A673 (cell line): ENCODE measurements around the gene PPAN. TPM values are rescaled to one million over a fixed set of nuclear protein-coding genes. Genes with fewer than 3 reads are reported as not detected.

Experiments
- BruUV-seq: library from RNA; stranded (reverse); fragments of 400-500 nt; replicated peaks from 2 replicates; lab custom pipeline; 2021; lab: Mats Ljungman, UMichigan
- CTCF ChIA-PET: fragments of 300-600 bp; sonication (Branson Sonifier 250); formaldehyde crosslinking; loops from one replicate; lab custom pipeline; 2022; ENCODE audit warnings: antibody characterized with exemption; lab: Charles Lee
- POLR2A ChIA-PET: fragments of 300-600 bp; sonication (Branson Sonifier 250); formaldehyde crosslinking; loops from one replicate; lab custom pipeline; 2022; ENCODE audit warnings: antibody characterized with exemption; ENCODE audit not compliant: low non-redundant PET; lab: Charles Lee
- DNase-seq: peaks from one replicate; pipeline ENCODE4 v3.0.0-alpha.2; 2015; ENCODE audit warnings: low spot score
- H3K27ac ChIP-seq: fragments of 200-600 bp; sonication (generic); 2 replicates; pipeline ENCODE4 v1.5.1; 2016; ENCODE audit warnings: mixed run types, low read depth, mild to moderate bottlenecking, mixed read lengths, antibody characterized with exemption, low read length; ENCODE audit not compliant: poor library complexity, severe bottlenecking
- H3K27me3 ChIP-seq: fragments of 200-600 bp; sonication (generic); replicated peaks from 2 replicates; pipeline ENCODE4 v1.6.1; 2017; ENCODE audit warnings: mixed run types, low read depth, mild to moderate bottlenecking, mixed read lengths, antibody characterized with exemption, low read length; ENCODE audit not compliant: insufficient read depth, poor library complexity
- H3K36me3 ChIP-seq: fragments of 200-600 bp; sonication (generic); 2 replicates; pipeline ENCODE4 v1.6.1; 2016; ENCODE audit warnings: mixed run types, mild to moderate bottlenecking, mixed read lengths, antibody characterized with exemption, low read length; ENCODE audit not compliant: insufficient read depth, poor library complexity, severe bottlenecking
- H3K4me1 ChIP-seq: fragments of 200-600 bp; sonication (generic); 2 replicates; pipeline ENCODE4 v1.6.1; 2017; ENCODE audit warnings: mixed run types, mild to moderate bottlenecking, mixed read lengths, antibody characterized with exemption, low read length; ENCODE audit not compliant: insufficient read depth, poor library complexity, severe bottlenecking
- H3K4me3 ChIP-seq: fragments of 200-600 bp; sonication (generic); 2 replicates; pipeline ENCODE4 v1.5.1; 2016; ENCODE audit warnings: low read depth, mixed run types, mild to moderate bottlenecking, mixed read lengths, low read length; ENCODE audit not compliant: poor library complexity, severe bottlenecking
- H3K9me3 ChIP-seq: fragments of 200-600 bp; sonication (generic); 2 replicates; pipeline ENCODE4 v1.6.1; 2016; ENCODE audit warnings: mixed run types, low read depth, mild to moderate bottlenecking, mixed read lengths, antibody characterized with exemption, low read length; ENCODE audit not compliant: poor library complexity, severe bottlenecking
- EZH2 ChIP-seq: fragments of 200-600 bp; sonication (generic); IDR thresholded peaks from 2 replicates; pipeline ENCODE4 v1.6.1; 2017; ENCODE audit warnings: borderline replicate concordance, low read depth, mild to moderate bottlenecking, mixed read lengths, antibody characterized with exemption, low read length; ENCODE audit not compliant: poor library complexity, severe bottlenecking
- intact Hi-C: fragments of 100-400 bp; cut with micrococcal nuclease; formaldehyde crosslinking; loops from one replicate; pipeline ENCODE4 v1.10.0; 2022; ENCODE audit not compliant: unreplicated experiment
- total RNA-seq: library from RNA; stranded (reverse); gene quantifications from 2 replicates; pipeline ENCODE4 v1.2.3, GENCODE V29; 2021
- TF ChIP-seq, protein P1 (sequence below): fragments of 300-800, 200-600 bp; sonication (generic); conservative IDR thresholded peaks from 2 replicates; pipeline ENCODE4 v1.5.1; 2017; ENCODE audit warnings: low read depth, mild to moderate bottlenecking, antibody characterized with exemption, low read length, moderate library complexity, mixed read lengths

PPAN gene
- total RNA-seq, 1 experiment from 2014 or later: 132 TPM

DNA sequence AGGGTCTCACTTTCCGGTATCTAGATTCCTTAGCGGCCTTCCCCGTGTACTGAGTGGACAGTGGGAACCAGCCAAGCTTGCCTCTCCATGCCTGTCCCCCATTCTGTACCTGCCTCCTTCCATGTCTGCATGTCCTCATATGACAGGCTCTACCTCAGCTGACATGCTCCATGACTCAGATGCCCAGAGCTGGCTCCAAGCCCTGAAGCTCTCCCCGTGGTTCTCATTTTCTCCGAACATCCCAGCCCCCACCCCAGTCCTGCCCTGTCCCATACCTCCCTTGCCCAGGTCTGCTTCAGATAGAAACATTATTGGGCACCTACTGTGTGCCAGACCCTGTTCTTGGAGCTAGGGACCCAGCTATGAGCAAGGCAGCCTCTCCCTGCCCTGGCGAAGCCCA, 37.1 kb upstream of the PPAN start:
- POLR2A ChIA-PET: no interaction called here
- Histone ChIP-seq H3K9me3 (no peaks in the 10 kb centered on the region), H3K4me1 (no peaks in the 10 kb centered on the region), H3K36me3 (no peaks in the 10 kb centered on the region), H3K27ac (no peak overlapping the region), H3K4me3 (no peak overlapping the region), H3K27me3 (no peaks in the 10 kb centered on the region)
- intact Hi-C loops: no loop called here
- no peak for DNase-seq
- no TSS peak for BruUV-seq
- TF ChIP-seq, protein P1, sequence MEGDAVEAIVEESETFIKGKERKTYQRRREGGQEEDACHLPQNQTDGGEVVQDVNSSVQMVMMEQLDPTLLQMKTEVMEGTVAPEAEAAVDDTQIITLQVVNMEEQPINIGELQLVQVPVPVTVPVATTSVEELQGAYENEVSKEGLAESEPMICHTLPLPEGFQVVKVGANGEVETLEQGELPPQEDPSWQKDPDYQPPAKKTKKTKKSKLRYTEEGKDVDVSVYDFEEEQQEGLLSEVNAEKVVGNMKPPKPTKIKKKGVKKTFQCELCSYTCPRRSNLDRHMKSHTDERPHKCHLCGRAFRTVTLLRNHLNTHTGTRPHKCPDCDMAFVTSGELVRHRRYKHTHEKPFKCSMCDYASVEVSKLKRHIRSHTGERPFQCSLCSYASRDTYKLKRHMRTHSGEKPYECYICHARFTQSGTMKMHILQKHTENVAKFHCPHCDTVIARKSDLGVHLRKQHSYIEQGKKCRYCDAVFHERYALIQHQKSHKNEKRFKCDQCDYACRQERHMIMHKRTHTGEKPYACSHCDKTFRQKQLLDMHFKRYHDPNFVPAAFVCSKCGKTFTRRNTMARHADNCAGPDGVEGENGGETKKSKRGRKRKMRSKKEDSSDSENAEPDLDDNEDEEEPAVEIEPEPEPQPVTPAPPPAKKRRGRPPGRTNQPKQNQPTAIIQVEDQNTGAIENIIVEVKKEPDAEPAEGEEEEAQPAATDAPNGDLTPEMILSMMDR: no peak
- no peak for TF ChIP-seq EZH2
- CTCF ChIA-PET: no interaction called here

DNA sequence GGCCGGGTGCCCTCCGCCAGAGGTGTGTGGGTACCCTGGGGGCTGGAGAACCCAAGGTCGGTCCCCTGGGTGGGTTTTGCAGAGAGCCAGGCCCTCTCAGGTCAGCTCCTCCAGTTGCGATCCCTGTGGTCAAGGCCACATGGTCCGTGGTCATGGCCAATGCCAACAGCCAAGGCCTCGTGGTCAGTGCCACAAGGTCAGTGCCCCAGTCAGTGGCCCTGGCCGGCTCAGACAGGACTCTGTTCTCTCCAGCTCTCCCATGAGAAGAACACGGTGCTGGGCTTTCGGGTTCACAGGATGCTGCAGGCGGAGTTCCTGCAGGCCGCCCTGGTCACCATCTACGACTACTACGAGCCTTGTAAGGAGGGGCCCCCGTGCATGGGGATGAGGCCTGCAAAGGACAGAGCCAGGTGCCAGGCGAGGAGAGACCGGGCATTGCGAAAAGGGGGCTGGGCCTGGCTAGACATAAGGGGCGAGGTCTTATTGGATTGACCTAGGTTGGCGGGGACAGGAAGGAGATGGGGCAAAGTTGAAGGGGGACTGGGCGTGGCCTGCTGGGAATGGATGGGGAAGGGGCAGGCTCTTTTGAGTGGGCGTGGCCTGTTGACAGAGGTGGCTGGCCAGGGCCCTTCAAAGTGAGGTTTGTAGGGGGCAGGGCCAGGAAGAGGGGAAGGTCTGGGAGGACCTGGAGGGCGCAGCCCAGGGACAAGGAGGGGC, 35.3 kb upstream of the PPAN start:
- Histone ChIP-seq H3K27me3 (no peaks in the 10 kb centered on the region), H3K36me3 (no peaks in the 10 kb centered on the region), H3K9me3 (no peaks in the 10 kb centered on the region), H3K4me3 (no peak overlapping the region), H3K27ac (no peak overlapping the region), H3K4me1 (no peaks in the 10 kb centered on the region)
- intact Hi-C loops: no loop called here
- no peak for TF ChIP-seq EZH2
- TF ChIP-seq, protein P1: no peak
- ChIA-PET CTCF (no interaction called here), POLR2A (no interaction called here)
- DNase-seq: no peak
- BruUV-seq: no TSS peak

DNA sequence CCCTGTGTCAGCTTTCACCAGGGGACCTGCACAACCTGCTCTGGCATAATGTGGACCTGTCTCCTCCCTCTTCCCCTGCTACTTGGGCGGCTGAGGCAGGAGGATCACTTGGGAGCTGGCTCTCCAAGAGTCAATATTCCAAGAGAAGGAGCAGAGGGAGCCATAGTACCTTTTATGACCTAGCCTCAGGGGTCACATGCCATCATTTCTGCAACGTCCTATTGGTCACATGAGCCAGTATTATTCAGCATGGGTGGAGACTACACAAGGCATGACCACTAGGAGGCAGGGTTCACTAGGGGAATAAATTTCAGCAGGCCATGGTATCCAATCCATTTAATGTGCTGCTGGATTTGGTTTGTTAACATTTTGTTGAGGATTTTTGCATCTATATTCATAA, 32.0 kb upstream of the PPAN start:
- H3K27ac ChIP-seq: no peak overlapping the region
- DNase-seq: peak; percentile 68
- H3K4me1 ChIP-seq: no peaks in the 10 kb centered on the region
- ChIA-PET CTCF (no interaction called here), POLR2A (no interaction called here)
- H3K36me3 ChIP-seq: no peaks in the 10 kb centered on the region
- intact Hi-C loops: no loop called here
- TF ChIP-seq EZH2: no peak
- TF ChIP-seq, protein P1: peak; percentile 62
- no peaks in the 10 kb centered on the region for H3K27me3 ChIP-seq
- no TSS peak for BruUV-seq
- H3K4me3 ChIP-seq: no peak overlapping the region
- no peaks in the 10 kb centered on the region for H3K9me3 ChIP-seq
